SIG-M5 (cell line): ENCODE data around the gene OR2AK2.
"Not testable (repeated sequence)": the region's sequence is repeated elsewhere in the genome, so short reads cannot be mapped to it uniquely, and the experiment has no call there.

Experiments used
- DNase-seq: peaks from one replicate; lab custom pipeline; 2025; lab: John Stamatoyannopoulos, UW

OR2AK2 gene

GRCh38 chr1:247964933-247965332 lies at the start of gene OR2AK2:
Gene OR2AK2, plus strand, starts transcription at chr1:247965233. Its CDS starts 144 bp downstream, at chr1:247965377.
- DNase-seq: no peak

- no peak for DNase-seq
Measured at GRCh38 chr1:247919952-247920351, 45.1 kb upstream of the OR2AK2 start, which contains the start of gene OR2T8. Gene OR2T8, plus strand, starts transcription at chr1:247920252. Its CDS starts 766 bp downstream, at chr1:247921018.

DNA sequence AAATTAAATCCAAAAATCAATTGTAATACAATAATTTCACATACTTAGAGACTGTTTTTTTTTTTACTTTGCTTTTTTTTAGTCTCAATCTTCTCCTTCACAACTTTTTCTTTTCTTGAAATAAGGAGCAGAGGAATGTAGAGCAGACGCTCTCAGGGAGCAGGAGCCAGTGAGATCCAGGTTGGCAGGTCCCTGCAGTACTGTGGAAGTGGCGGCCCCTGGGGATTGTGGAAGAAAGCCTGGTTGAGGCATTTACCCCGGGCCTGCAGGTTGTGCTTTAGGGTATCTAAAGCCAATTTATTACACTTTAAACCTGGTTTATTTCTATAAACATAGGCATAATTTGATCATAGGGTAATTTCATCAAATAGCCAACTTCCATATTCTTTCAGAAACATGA lies 41.1 kb upstream of the OR2AK2 start:
- DNase-seq: no peak

DNA sequence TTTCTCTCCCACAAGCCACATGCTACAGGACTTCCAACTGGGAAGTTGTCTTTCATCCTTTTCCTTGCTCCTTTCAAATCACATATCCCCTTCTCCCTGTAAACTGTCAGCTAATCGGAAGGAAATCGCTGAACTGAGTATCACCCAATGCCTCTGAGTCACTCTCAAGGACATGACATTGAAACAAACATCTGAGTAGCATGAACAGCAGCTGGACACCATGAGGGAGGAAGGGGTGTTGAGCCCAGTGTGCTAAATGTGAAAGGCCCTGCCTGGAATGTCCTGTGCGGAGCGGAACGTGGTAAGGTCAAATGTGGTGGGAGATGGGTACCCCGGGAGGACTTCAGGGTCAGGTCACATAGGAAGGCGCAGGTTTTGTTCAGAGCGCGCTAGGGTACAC lies 40.2 kb upstream of the OR2AK2 start, which contains the start of gene OR2AJ1:
TSS of gene OR2AJ1 (plus strand) at position 22 of the 400 bp plus-strand sequence. CDS start 8,880 bp downstream, outside the sequence.
- DNase-seq: no peak

GRCh38 chr1:247933989-247934388 lies 31.0 kb upstream of the OR2AK2 start:
- DNase-seq: no peak

DNA sequence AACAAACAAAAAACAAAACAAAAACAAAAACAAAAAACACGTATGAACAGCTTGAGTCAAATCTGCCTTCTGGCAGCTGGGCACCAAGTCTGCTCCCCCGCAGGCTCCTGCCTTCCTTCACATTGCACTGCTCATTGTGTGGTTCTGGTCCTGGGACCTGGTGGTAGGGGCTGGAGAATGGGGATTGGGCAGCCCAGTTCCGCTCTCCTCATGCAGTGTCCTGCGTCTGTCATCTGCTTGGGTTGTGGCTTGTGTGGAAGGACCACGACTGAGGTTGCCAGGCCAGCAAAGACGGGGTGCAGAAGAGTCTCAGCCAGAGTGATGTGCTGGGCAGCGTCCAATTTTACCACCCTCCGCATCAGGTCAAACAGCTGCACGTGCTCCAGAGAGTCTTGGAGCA lies 29.3 kb upstream of the OR2AK2 start:
- DNase-seq: no peak

DNA sequence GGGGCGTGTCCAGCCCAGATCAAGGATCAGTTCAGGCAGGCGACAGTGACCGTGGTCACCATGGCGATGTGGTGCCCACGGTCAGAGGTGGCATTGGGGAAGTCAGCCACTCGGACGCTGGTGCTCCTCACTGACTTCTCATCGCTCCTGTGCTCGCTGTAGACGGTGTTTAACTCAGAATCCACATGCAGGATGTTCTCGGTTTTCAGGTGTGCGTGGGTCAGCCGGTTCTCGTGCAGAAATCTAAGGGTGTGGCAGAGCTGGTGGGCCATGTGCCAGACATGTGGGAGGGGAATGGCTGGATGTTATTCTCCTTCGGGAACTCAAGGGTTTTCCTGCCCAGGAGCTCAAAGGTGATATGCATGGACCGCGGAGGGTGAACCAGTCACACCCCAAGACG lies 28.6 kb upstream of the OR2AK2 start:
- no peak for DNase-seq

DNA sequence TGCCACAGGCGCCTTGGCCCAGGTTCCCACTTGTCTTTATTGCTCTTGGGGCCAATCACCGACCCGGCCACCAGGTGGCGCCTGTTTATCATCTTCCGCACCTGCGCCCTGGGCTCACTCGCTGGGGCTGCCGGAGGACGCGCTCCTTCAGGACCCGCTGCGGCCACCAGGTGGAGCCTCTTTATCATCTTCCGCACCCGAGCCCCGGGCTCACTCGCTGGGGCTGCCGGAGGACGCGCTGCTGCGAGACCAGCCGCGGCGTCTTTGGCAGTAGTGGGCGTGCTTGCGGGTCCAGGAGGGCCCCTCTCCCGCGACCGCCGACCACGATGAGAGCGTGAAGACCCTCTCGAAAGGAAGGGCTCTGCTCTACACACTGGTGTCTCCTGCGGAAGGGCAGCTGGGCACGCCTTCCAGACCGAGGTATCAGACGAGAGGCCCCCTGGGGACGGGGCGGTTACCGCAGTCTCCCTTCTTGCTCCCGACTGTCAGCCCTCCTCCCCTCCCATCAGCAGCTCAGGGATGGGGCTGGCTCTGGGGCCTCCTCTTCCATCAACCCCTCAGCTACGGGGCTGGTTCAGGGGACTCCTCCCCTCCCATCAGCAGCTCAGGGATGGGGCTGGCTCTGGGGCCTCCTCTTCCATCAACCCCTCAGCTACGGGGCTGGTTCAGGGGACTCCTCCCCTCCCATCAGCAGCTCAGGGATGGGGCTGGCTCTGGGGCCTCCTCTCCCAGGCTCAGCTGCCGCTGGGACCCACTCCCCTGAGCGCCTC lies 27.9 kb upstream of the OR2AK2 start:
- DNase-seq: not testable (repeated sequence)

DNA sequence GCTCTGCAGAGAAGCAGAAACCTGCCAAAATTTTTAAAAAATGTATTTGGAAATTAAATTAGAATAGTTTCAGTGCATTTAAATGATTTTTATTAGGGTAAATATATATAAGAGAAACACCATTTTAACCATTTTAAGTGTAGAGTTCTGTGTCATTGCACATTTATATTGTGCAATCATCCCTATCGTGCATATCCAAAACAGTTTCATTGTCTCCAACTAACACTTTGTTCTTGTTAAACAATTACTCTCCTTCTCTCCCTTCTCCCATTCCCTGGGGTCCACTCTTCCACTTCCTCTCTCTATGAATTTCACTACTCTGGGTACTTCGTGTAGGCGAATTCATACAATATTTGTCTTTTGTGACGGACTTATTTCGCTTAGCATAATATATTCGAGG lies 22.4 kb upstream of the OR2AK2 start:
- no peak for DNase-seq

GRCh38 chr1:247948558-247948957 lies 16.5 kb upstream of the OR2AK2 start, which contains the start of gene OR2L8:
Gene OR2L8, plus strand, starts transcription at chr1:247948858. Its CDS starts 0 bp downstream, at chr1:247948858.
- DNase-seq: no peak

GRCh38 chr1:247953408-247953807 lies 11.6 kb upstream of the OR2AK2 start:
- DNase-seq: no peak

DNA sequence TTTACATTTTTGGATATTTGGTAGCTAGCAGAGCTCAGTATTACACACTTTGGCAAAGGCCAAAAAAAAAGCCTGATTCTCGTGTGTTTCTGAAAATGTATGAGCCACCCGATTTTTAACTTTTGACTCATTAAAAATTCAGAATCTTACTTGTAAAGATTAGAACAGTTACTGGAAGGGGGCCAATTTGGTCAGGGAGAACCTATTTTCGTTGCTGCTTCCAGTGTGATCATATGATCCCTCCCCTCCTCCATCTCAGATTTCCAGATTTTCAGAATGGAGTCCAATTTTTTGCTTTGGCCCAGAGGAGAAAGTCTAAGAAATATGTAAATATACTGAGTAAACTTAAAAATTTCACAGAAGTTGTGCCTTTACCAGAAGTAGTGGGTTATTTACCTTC lies 3.2 kb upstream of the OR2AK2 start:
- DNase-seq: no peak

DNA sequence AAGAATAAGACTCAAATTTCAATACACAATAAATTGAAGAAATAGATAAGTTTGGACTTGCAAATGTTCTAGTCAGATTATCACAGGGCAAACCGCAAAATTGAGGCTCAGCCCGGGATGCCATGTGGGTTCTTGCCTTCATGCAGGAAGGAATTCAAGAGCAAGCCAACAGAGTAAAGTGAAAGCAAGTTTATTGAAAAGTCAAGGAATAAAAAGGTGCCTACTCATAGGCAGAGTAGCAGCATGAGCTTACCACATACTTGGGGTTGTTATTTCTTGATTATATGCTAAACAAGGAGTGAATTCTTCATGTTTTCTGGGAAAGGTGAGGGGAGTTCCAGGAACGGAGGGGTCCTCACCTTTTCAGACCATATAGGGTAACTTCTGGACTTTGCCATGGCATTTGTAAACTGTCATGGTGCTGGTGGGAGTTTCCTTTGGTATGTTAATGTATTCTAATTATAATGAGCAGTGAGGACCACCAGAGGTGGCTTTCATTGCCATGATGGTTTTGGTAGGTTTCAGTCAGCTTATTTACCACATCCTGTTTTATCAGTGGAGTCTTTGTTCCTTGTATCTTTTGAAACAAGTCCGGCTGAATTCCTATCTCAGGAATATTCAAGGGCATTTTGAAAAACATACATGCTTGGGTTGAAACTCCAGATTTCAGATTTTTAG lies 2.0 kb upstream of the OR2AK2 start:
- no peak for DNase-seq

- DNase-seq: no peak
Measured at GRCh38 chr1:247966532-247967204, 1.6 kb downstream of the OR2AK2 start.

DNA sequence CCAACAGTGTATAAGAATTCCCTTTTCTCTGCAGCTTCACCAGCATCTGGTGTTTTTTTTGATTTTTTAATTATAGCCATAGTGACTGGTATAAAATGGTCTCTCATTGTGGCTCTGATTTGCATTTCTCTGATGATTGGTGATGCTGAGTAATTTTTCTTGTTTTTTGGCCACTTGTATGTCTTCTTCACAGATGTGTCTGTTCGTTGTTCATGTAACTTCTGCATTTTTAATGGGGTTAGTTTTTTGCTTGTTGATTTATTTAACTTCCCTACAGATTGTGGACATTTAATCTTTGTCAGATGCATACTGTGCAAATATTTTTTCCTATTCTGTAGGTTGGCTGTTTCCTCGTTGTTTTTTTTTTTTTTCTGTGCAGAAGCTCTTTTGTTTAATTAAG lies 28.0 kb downstream of the OR2AK2 start:
- no peak for DNase-seq

GRCh38 chr1:247998811-247999210 lies 33.8 kb downstream of the OR2AK2 start:
- DNase-seq: no peak

GRCh38 chr1:248000169-248000568 lies 35.1 kb downstream of the OR2AK2 start:
- no peak for DNase-seq

GRCh38 chr1:248007778-248008177 lies 42.7 kb downstream of the OR2AK2 start:
- DNase-seq: no peak

GRCh38 chr1:248009681-248010080 lies 44.6 kb downstream of the OR2AK2 start:
- no peak for DNase-seq

DNA sequence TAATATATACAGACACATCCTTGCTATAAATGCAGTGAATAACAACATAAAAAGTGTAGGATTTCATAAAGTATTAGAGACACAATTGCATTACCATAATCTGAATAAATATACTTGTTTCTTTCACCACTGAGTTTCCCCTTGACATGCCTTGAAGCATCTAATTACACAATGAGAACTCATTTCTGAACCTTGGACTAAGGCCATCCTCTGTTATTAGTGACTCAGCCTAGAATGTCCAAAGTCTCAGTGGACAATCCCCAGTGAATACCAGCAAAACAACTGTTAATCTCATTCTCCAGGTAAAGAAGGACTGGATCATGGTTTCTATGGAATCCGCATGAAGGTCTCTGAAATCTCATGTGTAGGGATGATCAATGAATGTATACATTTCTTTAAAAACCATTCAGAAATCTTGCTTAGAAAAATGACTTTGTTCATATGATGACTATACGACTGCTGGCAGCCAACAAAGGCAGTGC lies 48.2 kb downstream of the OR2AK2 start, which contains the start of gene OR2L5:
TSS of gene OR2L5 (plus strand) at position 432 of the 482 bp plus-strand sequence. CDS start 8,288 bp downstream, outside the sequence.
- DNase-seq: no peak

DNA sequence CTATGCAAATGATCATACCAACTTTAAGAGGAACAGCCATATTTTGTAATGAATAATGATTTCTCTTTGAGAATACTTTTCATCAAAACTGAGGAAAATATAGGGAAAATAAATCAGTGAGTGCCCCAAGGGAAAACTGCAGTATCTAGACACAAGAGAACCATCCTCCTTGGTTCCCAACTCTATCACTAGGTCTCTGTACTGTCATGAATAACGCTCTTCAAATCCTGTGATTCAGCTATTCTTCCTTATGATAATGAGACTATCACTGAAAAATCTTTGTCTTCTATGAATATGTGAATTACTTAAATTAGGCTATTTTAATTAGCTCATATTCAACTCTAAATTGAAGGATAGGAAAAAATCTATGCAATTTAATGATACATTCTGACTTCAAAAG lies 50.8 kb downstream of the OR2AK2 start:
- no peak for DNase-seq
